Ureter (tissue), 1 donor: ENCODE results near the gene GPX2. TPM values are rescaled to one million over a fixed set of nuclear protein-coding genes. Genes with fewer than 3 reads are reported as not detected.

Experiments used
- DNase-seq: peaks from one replicate; pipeline ENCODE4 v3.0.0-alpha.2; 2020; ENCODE audit warnings: low spot score
- total RNA-seq: library from RNA; stranded (reverse); gene quantifications from one replicate; pipeline ENCODE4 v1.2.4, GENCODE V29; 2023
- donor health status: DM: yes; HTN: yes; CAD: no.

The GPX2 gene
- total RNA-seq, 1 donor from 2014 or later: 342 TPM

GRCh38 chr14:64960762-64961276, 18.3 kb upstream of the GPX2 start:
- DNase-seq: peak; percentile 75

- DNase-seq: no peak
Observed at GRCh38 chr14:64958743-64959142, 16.2 kb upstream of the GPX2 start.

- DNase-seq: no peak
Observed at GRCh38 chr14:64958201-64958600, 15.7 kb upstream of the GPX2 start.

- DNase-seq: no peak
Observed at GRCh38 chr14:64956697-64957406, 14.3 kb upstream of the GPX2 start.

- no peak for DNase-seq
Observed at GRCh38 chr14:64955297-64955696, 12.8 kb upstream of the GPX2 start.

GRCh38 chr14:64954491-64955240, 12.1 kb upstream of the GPX2 start:
- no peak for DNase-seq

GRCh38 chr14:64953661-64954060, 11.1 kb upstream of the GPX2 start:
- no peak for DNase-seq

GRCh38 chr14:64953310-64953654, 10.7 kb upstream of the GPX2 start:
- no peak for DNase-seq

GRCh38 chr14:64952598-64953309, 10.2 kb upstream of the GPX2 start:
- no peak for DNase-seq

- no peak for DNase-seq
Observed at GRCh38 chr14:64951724-64952123, 9.2 kb upstream of the GPX2 start.

- DNase-seq: no peak
Observed at GRCh38 chr14:64951291-64951690, 8.7 kb upstream of the GPX2 start.

- DNase-seq: no peak
Observed at GRCh38 chr14:64950889-64951288, 8.3 kb upstream of the GPX2 start.

GRCh38 chr14:64948612-64949210, 6.2 kb upstream of the GPX2 start:
- no peak for DNase-seq

- DNase-seq: no peak
Observed at GRCh38 chr14:64947710-64948611, 5.4 kb upstream of the GPX2 start.

GRCh38 chr14:64946310-64947045, 3.9 kb upstream of the GPX2 start:
- peak; percentile 7 for DNase-seq

- DNase-seq: no peak
Observed at GRCh38 chr14:64945431-64946178, 3.1 kb upstream of the GPX2 start.

GRCh38 chr14:64944861-64945260, 2.3 kb upstream of the GPX2 start:
- no peak for DNase-seq

- no peak for DNase-seq
Observed at GRCh38 chr14:64944041-64944440, 1.5 kb upstream of the GPX2 start.

- DNase-seq: no peak
Observed at GRCh38 chr14:64943556-64943955, 1.0 kb upstream of the GPX2 start.
